DOHH2 (cell line): ENCODE results near the gene PRKD2.
A peak's percentile ranks its signal among the peaks of the same experiment; 100 is the strongest.

Experiments
- H3F3A ChIP-seq: fragments of 200-600 bp; sonication (generic), shearing (Covaris generic); 2 replicates; pipeline ENCODE4 v1.6.0; 2016; ENCODE audit warnings: antibody characterized with exemption, mild to moderate bottlenecking; ENCODE audit not compliant: control insufficient read depth, insufficient read depth
- H3K27ac ChIP-seq: fragments of 200-600 bp; sonication (generic); 2 replicates; pipeline ENCODE4 v1.5.1; 2014; ENCODE audit warnings: low read depth, mild to moderate bottlenecking, low read length, moderate library complexity
- H3K27me3 ChIP-seq: fragments of 200-600 bp; sonication (generic); 2 replicates; pipeline ENCODE4 v1.6.1; 2014; ENCODE audit warnings: mild to moderate bottlenecking, low read length, mixed read lengths; ENCODE audit not compliant: control insufficient read depth
- H3K36me3 ChIP-seq: fragments of 200-600 bp; sonication (generic); 2 replicates; pipeline ENCODE4 v1.6.1; 2014; ENCODE audit warnings: mild to moderate bottlenecking, low read length, moderate library complexity, mixed read lengths; ENCODE audit not compliant: control insufficient read depth
- H3K4me1 ChIP-seq: fragments of 200-600 bp; sonication (generic); 2 replicates; pipeline ENCODE4 v1.6.1; 2014; ENCODE audit warnings: mild to moderate bottlenecking, low read length, mixed read lengths; ENCODE audit not compliant: control insufficient read depth
- H3K4me2 ChIP-seq: fragments of 200-600 bp; sonication (generic); 2 replicates; pipeline ENCODE4 v1.6.0; 2014; ENCODE audit warnings: mild to moderate bottlenecking, low read length, moderate library complexity
- H3K4me3 ChIP-seq: fragments of 200-600 bp; sonication (generic); 2 replicates; pipeline ENCODE4 v1.5.1; 2014; ENCODE audit warnings: mild to moderate bottlenecking, low read length, mixed read lengths
- H3K79me2 ChIP-seq: fragments of 200-600 bp; sonication (generic); 2 replicates; pipeline ENCODE4 v1.6.1; 2014; ENCODE audit warnings: mild to moderate bottlenecking, low read length, mixed read lengths; ENCODE audit not compliant: control insufficient read depth
- H3K9me2 ChIP-seq: fragments of 200-600 bp; sonication (generic); replicated peaks from 2 replicates; pipeline ENCODE4 v1.6.1; 2014; ENCODE audit warnings: mild to moderate bottlenecking, low read length, mixed read lengths; ENCODE audit not compliant: control insufficient read depth
- H3K9me3 ChIP-seq: fragments of 200-600 bp; sonication (generic); 2 replicates; pipeline ENCODE4 v1.6.1; 2014; ENCODE audit warnings: antibody characterized with exemption, low read length, mixed read lengths; ENCODE audit not compliant: control insufficient read depth, insufficient read depth
- H4K20me1 ChIP-seq: fragments of 200-600 bp; sonication (generic); 2 replicates; pipeline ENCODE4 v1.6.0; 2014; ENCODE audit warnings: low read depth, mild to moderate bottlenecking, antibody characterized with exemption, low read length, moderate library complexity; ENCODE audit not compliant: control insufficient read depth, insufficient read depth
- CTCF ChIP-seq: fragments of 200-600 bp; sonication (generic); IDR thresholded peaks from one replicate; pipeline ENCODE4 v1.5.1; 2014; ENCODE audit warnings: antibody characterized with exemption, mild to moderate bottlenecking, low read depth, low read length; ENCODE audit not compliant: poor library complexity, severe bottlenecking
- EZH2phosphoT487 ChIP-seq: fragments of 200-600 bp; sonication (generic); IDR thresholded peaks from 2 replicates; pipeline ENCODE4 v1.6.1; 2017; ENCODE audit warnings: borderline replicate concordance, mild to moderate bottlenecking, antibody characterized with exemption, low read length, moderate library complexity, mixed read lengths

PRKD2 gene

GRCh38 chr19:46755077-46755852, 38.4 kb upstream of the PRKD2 start:
- H3F3A ChIP-seq, result peaks cover 4% of the 10 kb centered on the region; the same call in 1 of the 2 replicates
- H3K27me3 ChIP-seq, result no peaks in the 10 kb centered on the region
- no peak overlapping the region for H3K4me2 ChIP-seq
- no peak for TF ChIP-seq CTCF
- no peak for TF ChIP-seq EZH2phosphoT487
- H3K27ac ChIP-seq, result no peak overlapping the region
- peaks cover 23% of the 10 kb centered on the region for H3K36me3 ChIP-seq
- no peaks in the 10 kb centered on the region for H3K9me3 ChIP-seq
- H4K20me1 ChIP-seq, result no peaks in the 10 kb centered on the region; the same call in 1 of the 2 replicates
- no peaks in the 10 kb centered on the region for H3K79me2 ChIP-seq
- no peaks in the 10 kb centered on the region for H3K9me2 ChIP-seq
- H3K4me1 ChIP-seq, result peaks cover 21% of the 10 kb centered on the region
- H3K4me3 ChIP-seq, result no peak overlapping the region

- H3K9me3 ChIP-seq, result no peaks in the 10 kb centered on the region
- H3K4me3 ChIP-seq, result no peak overlapping the region
- peak overlapping the region; percentile 20; the same call in 1 of the 2 replicates for H3K4me2 ChIP-seq
- H3K27me3 ChIP-seq, result no peaks in the 10 kb centered on the region
- no peaks in the 10 kb centered on the region for H3K79me2 ChIP-seq
- H3K27ac ChIP-seq, result no peak overlapping the region
- H3F3A ChIP-seq, result peaks cover 4% of the 10 kb centered on the region; the same call in 1 of the 2 replicates
- peaks cover 36% of the 10 kb centered on the region for H3K36me3 ChIP-seq
- TF ChIP-seq EZH2phosphoT487 (no peak), CTCF (peak; percentile 72)
- H4K20me1 ChIP-seq, result no peaks in the 10 kb centered on the region; the same call in 1 of the 2 replicates
- H3K4me1 ChIP-seq, result peaks cover 26% of the 10 kb centered on the region
- no peaks in the 10 kb centered on the region for H3K9me2 ChIP-seq
Measured at GRCh38 chr19:46753420-46754155, 36.7 kb upstream of the PRKD2 start.

- Histone ChIP-seq H3K4me2 (no peak overlapping the region), H3K4me3 (no peak overlapping the region), H4K20me1 (peaks cover 16% of the 10 kb centered on the region), H3K27me3 (no peaks in the 10 kb centered on the region), H3K36me3 (peaks cover 32% of the 10 kb centered on the region), H3K9me3 (no peaks in the 10 kb centered on the region), H3F3A (peaks cover 5% of the 10 kb centered on the region; the same call in 1 of the 2 replicates), H3K27ac (no peak overlapping the region), H3K9me2 (no peaks in the 10 kb centered on the region), H3K79me2 (peaks cover 34% of the 10 kb centered on the region), H3K4me1 (peaks cover 42% of the 10 kb centered on the region)
- TF ChIP-seq CTCF (peak; percentile 93), EZH2phosphoT487 (no peak)
Measured at GRCh38 chr19:46748325-46749109, 31.6 kb upstream of the PRKD2 start.
